Hematopoietic multipotent progenitor cell treated with erythropoietin and hydrocortisone succinate and interleukin-3 and kit ligand, for 17 days (in vitro differentiated cells): ENCODE measurements around the gene VSTM2L.

ENCODE experiments used
- DNase-seq: peaks from one replicate; pipeline ENCODE4 v3.0.0-alpha.2; 2015; ENCODE audit warnings: low spot score

Gene VSTM2L

GRCh38 chr20:37918035-37918434 lies 15.1 kb downstream of the VSTM2L start:
- no peak for DNase-seq

- no peak for DNase-seq
Measured at GRCh38 chr20:37919389-37920040, 16.6 kb downstream of the VSTM2L start.

- DNase-seq: no peak
Measured at GRCh38 chr20:37920270-37920669, 17.3 kb downstream of the VSTM2L start.

- no peak for DNase-seq
Measured at GRCh38 chr20:37920679-37921322, 17.9 kb downstream of the VSTM2L start.

- no peak for DNase-seq
Measured at GRCh38 chr20:37921341-37921929, 18.5 kb downstream of the VSTM2L start.

- no peak for DNase-seq
Measured at GRCh38 chr20:37922016-37922415, 19.1 kb downstream of the VSTM2L start.

- no peak for DNase-seq
Measured at GRCh38 chr20:37925265-37926165, 22.6 kb downstream of the VSTM2L start.

- no peak for DNase-seq
Measured at GRCh38 chr20:37926612-37927011, 23.7 kb downstream of the VSTM2L start.

GRCh38 chr20:37927410-37928095 lies 24.6 kb downstream of the VSTM2L start:
- no peak for DNase-seq

GRCh38 chr20:37928996-37929682 lies 26.2 kb downstream of the VSTM2L start:
- no peak for DNase-seq

- no peak for DNase-seq
Measured at GRCh38 chr20:37929683-37930014, 26.7 kb downstream of the VSTM2L start.

- DNase-seq: no peak
Measured at GRCh38 chr20:37931153-37931922, 28.4 kb downstream of the VSTM2L start.

GRCh38 chr20:37932074-37932473 lies 29.1 kb downstream of the VSTM2L start:
- DNase-seq: no peak

- no peak for DNase-seq
Measured at GRCh38 chr20:37932919-37933318, 30.0 kb downstream of the VSTM2L start.

- DNase-seq: no peak
Measured at GRCh38 chr20:37933786-37934633, 31.1 kb downstream of the VSTM2L start.

GRCh38 chr20:37934634-37935375 lies 31.9 kb downstream of the VSTM2L start:
- no peak for DNase-seq

- DNase-seq: no peak
Measured at GRCh38 chr20:37935435-37935834, 32.5 kb downstream of the VSTM2L start.

- no peak for DNase-seq
Measured at GRCh38 chr20:37936041-37936440, 33.1 kb downstream of the VSTM2L start.

- no peak for DNase-seq
Measured at GRCh38 chr20:37936451-37936850, 33.5 kb downstream of the VSTM2L start.
